ENCODE results near the gene NEGR1.

DNA sequence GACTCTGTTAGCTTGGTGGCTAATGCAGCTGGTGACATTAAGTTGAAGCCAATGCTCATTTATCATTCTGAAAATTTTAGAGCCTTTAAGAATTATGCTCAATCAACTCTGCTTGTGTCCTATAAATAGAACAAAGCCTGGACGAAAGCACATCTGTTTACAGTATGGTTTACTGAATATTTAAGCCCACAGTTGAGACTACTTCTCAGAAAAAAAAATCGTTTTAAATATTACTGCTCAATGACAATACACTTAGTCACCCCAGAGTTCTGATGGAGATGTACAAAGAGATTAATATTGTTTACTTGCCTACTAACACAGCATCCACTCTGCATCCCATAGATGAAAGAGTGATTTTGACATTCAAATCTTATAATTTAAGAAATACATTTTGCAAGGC lies 79.6 kb downstream of the NEGR1 start:
- TF ChIP-seq, protein P1, sequence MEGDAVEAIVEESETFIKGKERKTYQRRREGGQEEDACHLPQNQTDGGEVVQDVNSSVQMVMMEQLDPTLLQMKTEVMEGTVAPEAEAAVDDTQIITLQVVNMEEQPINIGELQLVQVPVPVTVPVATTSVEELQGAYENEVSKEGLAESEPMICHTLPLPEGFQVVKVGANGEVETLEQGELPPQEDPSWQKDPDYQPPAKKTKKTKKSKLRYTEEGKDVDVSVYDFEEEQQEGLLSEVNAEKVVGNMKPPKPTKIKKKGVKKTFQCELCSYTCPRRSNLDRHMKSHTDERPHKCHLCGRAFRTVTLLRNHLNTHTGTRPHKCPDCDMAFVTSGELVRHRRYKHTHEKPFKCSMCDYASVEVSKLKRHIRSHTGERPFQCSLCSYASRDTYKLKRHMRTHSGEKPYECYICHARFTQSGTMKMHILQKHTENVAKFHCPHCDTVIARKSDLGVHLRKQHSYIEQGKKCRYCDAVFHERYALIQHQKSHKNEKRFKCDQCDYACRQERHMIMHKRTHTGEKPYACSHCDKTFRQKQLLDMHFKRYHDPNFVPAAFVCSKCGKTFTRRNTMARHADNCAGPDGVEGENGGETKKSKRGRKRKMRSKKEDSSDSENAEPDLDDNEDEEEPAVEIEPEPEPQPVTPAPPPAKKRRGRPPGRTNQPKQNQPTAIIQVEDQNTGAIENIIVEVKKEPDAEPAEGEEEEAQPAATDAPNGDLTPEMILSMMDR (IDR thresholded peaks at IDR 0.05) = no peak
- no peak for TF ChIP-seq POLR2A (IDR thresholded peaks at IDR 0.05)
- no peak for TF ChIP-seq EP300 (IDR thresholded peaks at IDR 0.05)
- TF ChIP-seq POLR2AphosphoS5 (IDR thresholded peaks at IDR 0.05) = no peak

Data from upper lobe of left lung (tissue), 4 donors.